Spleen (tissue), 11 donors: Measurements from ENCODE around the gene C1orf35. TPM values are rescaled to one million over a fixed set of nuclear protein-coding genes. Genes with fewer than 3 reads are reported as not detected.
A peak's percentile ranks its signal among the peaks of the same experiment; 100 is the strongest.

Source experiments
- DNase-seq: peaks from one replicate; pipeline ENCODE4 v3.0.0-alpha.2; 2020
- H3K27ac ChIP-seq, 8 donors: fragments of 200-600 bp; sonication (generic) in 7 of 8; 1 replicate in 4 of 8; 2 replicates in 4 of 8; pipeline versions ENCODE4 v1.5.0 to v1.8.0; 2016 to 2021; ENCODE audit warnings: inconsistent platforms in 4 of 8, mild to moderate bottlenecking in 4 of 8, moderate library complexity in 1 of 8
- H3K27me3 ChIP-seq, 7 donors: fragments of 200-600 bp; sonication (generic) in 6 of 7; replicated peaks in 1 of 7; 1 replicate in 4 of 7; 2 replicates in 3 of 7; pipeline versions ENCODE4 v1.5.0 to v1.8.0; 2016 to 2021; ENCODE audit warnings: inconsistent platforms in 3 of 7, mild to moderate bottlenecking in 1 of 7
- H3K36me3 ChIP-seq, 6 donors: fragments of 200-600 bp; sonication (generic) in 5 of 6; 1 replicate in 4 of 6; 2 replicates in 2 of 6; pipeline versions ENCODE4 v1.5.0 to v1.8.0; 2016 to 2021; ENCODE audit warnings: inconsistent platforms in 2 of 6
- H3K4me1 ChIP-seq, 6 donors: fragments of 200-600 bp; sonication (generic) in 5 of 6; 1 replicate in 3 of 6; 2 replicates in 3 of 6; pipeline versions ENCODE4 v1.5.0 to v1.8.0; 2016 to 2021; ENCODE audit warnings: inconsistent platforms in 3 of 6
- H3K4me3 ChIP-seq, 8 donors: fragments of 200-600 bp; sonication (generic) in 7 of 8; 1 replicate in 4 of 8; 2 replicates in 4 of 8; pipeline versions ENCODE4 v1.5.0 to v1.8.0; 2016 to 2021; ENCODE audit warnings: inconsistent platforms in 4 of 8, mild to moderate bottlenecking in 4 of 8, moderate library complexity in 2 of 8
- H3K9me3 ChIP-seq, 8 donors: fragments of 200-600 bp; sonication (generic) in 7 of 8; 1 replicate in 4 of 8; 2 replicates in 4 of 8; pipeline versions ENCODE4 v1.5.0 to v1.8.0; 2016 to 2021; ENCODE audit warnings: inconsistent platforms in 4 of 8
- POLR2A ChIP-seq, 3 donors: fragments of 450-650 bp; IDR thresholded peaks; one replicate each; pipeline ENCODE4 v1.5.1; 2017; ENCODE audit warnings: antibody characterized with exemption in 3 of 3, mild to moderate bottlenecking in 1 of 3
- POLR2AphosphoS5 ChIP-seq, 3 donors: sonication (generic); formaldehyde crosslinking; IDR thresholded peaks; one replicate each; pipeline ENCODE4 v1.5.1; 2017; ENCODE audit warnings: antibody characterized with exemption in 3 of 3
- WGBS, 5 donors: extraction: QIAGEN DNeasy Blood & Tissue Kit in 3 of 5; methylation state at CpG; one replicate each; pipeline versions ENCODE4 v1.1.5 to v1.1.7; 2013 to 2018; 5-methylcytosine and 5-hydroxymethylcytosine counted together
- intact Hi-C: fragments of 100-400 bp; cut with DNase I; formaldehyde crosslinking; loops from one replicate; pipeline ENCODE4 v1.15.0; 2023; ENCODE audit warnings: low total_unique reads
- polyA plus RNA-seq, 3 donors: library from polyadenylated mRNA; stranded (reverse); fragments of 200-250 nt; gene quantifications; one replicate each; pipeline ENCODE4 v1.2.1, GENCODE V29; 2013
- total RNA-seq, 7 donors: library from RNA; depleted of rRNA in 3 of 7; stranded (reverse); fragments of >200 nt in 3 of 7; fragmentation: NEBNext Ultra II Directional in 4 of 7; extraction: Animal tissue kit (Norgen Biotek cat#: 25700) in 4 of 7; gene quantifications; one replicate each; pipeline versions ENCODE4 v1.1.0 to v1.2.1, GENCODE V29; 2016 to 2021
- TF ChIP-seq, protein P1 (sequence below), 11 experiments: fragments of 200-600 bp in 7 of 11; fragments of 450-650 bp in 4 of 11; sonication (generic) in 4 of 11; IDR thresholded peaks in 8 of 11; conservative IDR thresholded peaks in 3 of 11; 1 replicate in 7 of 11; 2 replicates in 4 of 11; pipeline versions ENCODE4 v1.4.0 to v1.8.0; 2016 to 2021; ENCODE audit warnings: antibody characterized with exemption in 11 of 11, inconsistent platforms in 4 of 11, mild to moderate bottlenecking in 1 of 11
- donor health status: healthy with polysubstance abuse.
- donor health status: DM: no; HTN: no; CAD: no; lungs with moderate emphysema.
- donor health status: DM: no; HTN: no; CAD: no.
- donor health status: Bipolar disorder and iron deficiency.
- donor health status: healthy.
- donor health status: DM: no; HTN: no; CAD: no.
- donor health status: DM: yes; HTN: yes; CAD: no.

C1orf35 gene
- total and polyA plus RNA-seq, 10 donors, result 7.3 to 23.4 (median 12.5) TPM

DNA sequence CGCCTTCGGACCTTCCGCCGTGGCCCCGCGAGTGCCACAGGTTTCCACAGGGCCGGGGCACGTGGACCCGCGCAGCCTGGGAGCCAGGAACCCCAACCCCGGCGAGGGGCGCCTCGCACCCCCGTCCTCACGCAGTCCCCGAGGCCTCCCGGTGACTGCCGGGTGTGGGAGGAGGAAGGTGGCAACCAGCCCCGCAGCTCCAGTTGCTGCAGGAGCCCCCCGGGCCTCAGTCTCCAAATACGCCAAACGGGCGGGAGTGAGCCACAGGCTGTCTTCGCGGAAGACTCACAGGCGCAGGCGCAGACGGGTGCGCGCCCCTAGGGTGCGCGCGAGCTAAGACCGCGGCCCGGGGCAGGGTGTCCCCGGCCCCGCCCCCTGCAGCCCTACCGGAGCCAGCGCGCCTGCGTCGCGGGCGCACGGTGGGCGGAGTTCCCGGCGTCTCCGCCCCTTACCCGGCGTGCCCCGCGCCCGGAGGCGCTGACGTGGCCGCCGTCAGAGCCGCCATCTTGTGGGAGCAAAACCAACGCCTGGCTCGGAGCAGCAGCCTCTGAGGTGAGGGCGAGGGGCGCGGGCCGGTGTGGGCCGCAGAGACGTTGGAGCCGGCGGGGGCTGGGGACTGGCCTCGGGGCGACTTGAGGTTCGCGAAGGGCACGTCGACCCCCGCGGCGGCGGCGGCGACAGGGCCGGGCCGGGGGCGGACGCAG lies 20.8 kb downstream of the C1orf35 start, which contains the start of gene ARF1:
Gene ARF1, plus strand, starts transcription at position 495 of the 704 bp plus-strand sequence. CDS start 14,407 bp downstream, outside the sequence.
- peaks cover 0 to 7% (median 0%) of the 10 kb centered on the region in 6 donors for H3K36me3 ChIP-seq
- H3K9me3 ChIP-seq, result no peaks in the 10 kb centered on the region
- H3K4me3 ChIP-seq, result peak within 1 kb of the TSS; percentile 85 to 96 (median 92)
- peaks cover 40 to 83% (median 63%) of the 10 kb centered on the region in 6 donors for H3K4me1 ChIP-seq
- no peaks in the 10 kb centered on the region for H3K27me3 ChIP-seq
- WGBS, 5 donors, result 0 to 1% (median 0%) methylated on average over 38 to 87 of the region's 87 CpGs
- DNase-seq, result peak; percentile 98
- intact Hi-C loops, result no loop called here
- TF ChIP-seq POLR2A (IDR thresholded peaks at IDR 0.05) (peak in 2 of 3 donors; percentile 44 to 88), POLR2AphosphoS5 (IDR thresholded peaks at IDR 0.05) (peak; percentile 94 to 97 (median 95))
- TF ChIP-seq, protein P1, sequence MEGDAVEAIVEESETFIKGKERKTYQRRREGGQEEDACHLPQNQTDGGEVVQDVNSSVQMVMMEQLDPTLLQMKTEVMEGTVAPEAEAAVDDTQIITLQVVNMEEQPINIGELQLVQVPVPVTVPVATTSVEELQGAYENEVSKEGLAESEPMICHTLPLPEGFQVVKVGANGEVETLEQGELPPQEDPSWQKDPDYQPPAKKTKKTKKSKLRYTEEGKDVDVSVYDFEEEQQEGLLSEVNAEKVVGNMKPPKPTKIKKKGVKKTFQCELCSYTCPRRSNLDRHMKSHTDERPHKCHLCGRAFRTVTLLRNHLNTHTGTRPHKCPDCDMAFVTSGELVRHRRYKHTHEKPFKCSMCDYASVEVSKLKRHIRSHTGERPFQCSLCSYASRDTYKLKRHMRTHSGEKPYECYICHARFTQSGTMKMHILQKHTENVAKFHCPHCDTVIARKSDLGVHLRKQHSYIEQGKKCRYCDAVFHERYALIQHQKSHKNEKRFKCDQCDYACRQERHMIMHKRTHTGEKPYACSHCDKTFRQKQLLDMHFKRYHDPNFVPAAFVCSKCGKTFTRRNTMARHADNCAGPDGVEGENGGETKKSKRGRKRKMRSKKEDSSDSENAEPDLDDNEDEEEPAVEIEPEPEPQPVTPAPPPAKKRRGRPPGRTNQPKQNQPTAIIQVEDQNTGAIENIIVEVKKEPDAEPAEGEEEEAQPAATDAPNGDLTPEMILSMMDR (IDR thresholded peaks at IDR 0.05 in 8 of 11, conservative IDR thresholded peaks at IDR 0.05 in 3 of 11), result peak in 8 of 11 experiments; percentile 9 to 59 (median 28)
- H3K27ac ChIP-seq, result peak within 1 kb of the TSS; percentile 97 to 100 (median 99)

DNA sequence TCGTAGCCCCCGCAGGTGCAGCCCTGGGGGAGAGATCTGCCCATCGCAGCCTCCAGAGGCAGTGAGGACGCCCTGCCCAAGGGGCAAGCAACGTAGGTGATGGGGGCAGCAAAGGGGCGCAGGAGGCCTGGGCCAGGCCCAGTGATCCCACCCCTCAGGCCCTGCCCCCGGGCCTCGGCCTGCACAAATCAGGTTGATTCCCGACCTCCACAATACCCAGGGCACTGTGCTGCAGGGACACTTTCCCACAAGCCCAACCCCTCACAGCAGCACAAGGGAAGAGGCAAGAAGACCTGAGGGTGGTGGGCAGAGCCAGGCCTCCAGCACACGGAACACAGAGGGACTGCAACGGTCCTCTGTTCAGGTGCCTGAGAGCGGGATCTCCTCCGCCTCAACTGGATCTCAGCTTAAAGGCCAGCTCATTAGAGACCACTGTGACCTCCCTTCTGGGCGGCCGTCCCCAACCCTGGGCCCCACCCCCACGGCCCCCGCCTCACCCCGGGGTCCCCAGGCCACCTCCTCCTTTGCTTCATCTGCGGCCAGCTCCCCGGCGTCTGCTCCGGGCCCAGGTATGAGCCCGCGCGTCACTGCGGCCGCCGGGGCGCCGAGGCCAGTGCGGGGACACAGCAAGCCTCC lies 21.4 kb downstream of the C1orf35 start:
- intact Hi-C loops, result no loop called here
- H3K4me3 ChIP-seq, result peak overlapping the region; percentile 85 to 96 (median 92)
- H3K27me3 ChIP-seq, result no peaks in the 10 kb centered on the region
- peak overlapping the region in 7 of 8 donors; percentile 98 to 100 (median 99) for H3K27ac ChIP-seq
- H3K9me3 ChIP-seq, result no peaks in the 10 kb centered on the region
- peak; percentile 89 for DNase-seq
- peaks cover 0 to 4% (median 0%) of the 10 kb centered on the region in 6 donors for H3K36me3 ChIP-seq
- H3K4me1 ChIP-seq, result peaks cover 34 to 77% (median 57%) of the 10 kb centered on the region in 6 donors
- TF ChIP-seq POLR2A (IDR thresholded peaks at IDR 0.05) (no peak), POLR2AphosphoS5 (IDR thresholded peaks at IDR 0.05) (no peak)
- TF ChIP-seq, protein P1 (IDR thresholded peaks at IDR 0.05 in 8 of 11, conservative IDR thresholded peaks at IDR 0.05 in 3 of 11), result no peak
- WGBS, 5 donors, result 10 to 17% (median 12%) methylated on average over 17 to 31 of the region's 31 CpGs

DNA sequence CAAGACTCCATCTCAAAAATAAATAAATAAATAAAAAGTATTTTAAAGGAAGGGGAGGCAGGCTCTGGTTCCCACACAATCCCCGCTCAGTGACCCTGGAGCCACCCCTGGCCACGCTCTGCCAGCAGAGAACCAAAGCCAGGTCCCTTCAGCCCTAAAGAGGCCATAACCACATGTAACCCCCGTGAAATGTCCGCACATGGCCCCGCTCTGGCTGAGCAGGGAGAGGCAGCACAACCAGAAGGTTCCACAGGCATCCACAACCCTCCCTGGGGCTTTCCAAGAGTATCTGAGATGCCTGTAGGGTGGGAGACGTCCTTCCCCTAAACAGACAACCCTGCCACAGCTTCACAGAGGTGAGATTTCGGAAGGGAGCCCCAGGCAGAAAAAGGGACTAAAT lies 22.0 kb downstream of the C1orf35 start:
- no peak for TF ChIP-seq POLR2A (IDR thresholded peaks at IDR 0.05)
- TF ChIP-seq, protein P1 (IDR thresholded peaks at IDR 0.05 in 8 of 11, conservative IDR thresholded peaks at IDR 0.05 in 3 of 11), result no peak
- TF ChIP-seq POLR2AphosphoS5 (IDR thresholded peaks at IDR 0.05), result no peak
- H3K27me3 ChIP-seq, result no peaks in the 10 kb centered on the region
- H3K27ac ChIP-seq, result peak overlapping the region in 2 of 8 donors; percentile 99 to 100
- H3K4me3 ChIP-seq, result peak overlapping the region; percentile 85 to 96 (median 92)
- DNase-seq, result peak; percentile 83
- no peaks in the 10 kb centered on the region for H3K36me3 ChIP-seq
- no peaks in the 10 kb centered on the region for H3K9me3 ChIP-seq
- peaks cover 28 to 71% (median 51%) of the 10 kb centered on the region in 6 donors for H3K4me1 ChIP-seq
- intact Hi-C loops, result no loop called here
- WGBS, 5 donors, result 70 to 82% (median 77%) methylated on average over 7 of the region's 7 CpGs
